GM12865 (cell line): ENCODE data around the gene PNN.
"Not testable (repeated sequence)": the region's sequence is repeated elsewhere in the genome, so short reads cannot be mapped to it uniquely, and the experiment has no call there.

Experiments used
- DNase-seq: peaks from one replicate; pipeline ENCODE4 v3.0.0; 2010; ENCODE audit warnings: low read depth
- H3K4me3 ChIP-seq: 2 replicates; pipeline ENCODE4 v1.5.1; 2011; ENCODE audit warnings: mild to moderate bottlenecking, low read depth, low read length, control low read depth
- TF ChIP-seq, protein P1 (sequence below): IDR thresholded peaks from 2 replicates; pipeline ENCODE4 v1.5.1; 2011; ENCODE audit warnings: low read length, control low read depth, low read depth, inconsistent platforms; ENCODE audit not compliant: insufficient read depth; ENCODE audit errors: missing control alignments

The PNN gene

DNA sequence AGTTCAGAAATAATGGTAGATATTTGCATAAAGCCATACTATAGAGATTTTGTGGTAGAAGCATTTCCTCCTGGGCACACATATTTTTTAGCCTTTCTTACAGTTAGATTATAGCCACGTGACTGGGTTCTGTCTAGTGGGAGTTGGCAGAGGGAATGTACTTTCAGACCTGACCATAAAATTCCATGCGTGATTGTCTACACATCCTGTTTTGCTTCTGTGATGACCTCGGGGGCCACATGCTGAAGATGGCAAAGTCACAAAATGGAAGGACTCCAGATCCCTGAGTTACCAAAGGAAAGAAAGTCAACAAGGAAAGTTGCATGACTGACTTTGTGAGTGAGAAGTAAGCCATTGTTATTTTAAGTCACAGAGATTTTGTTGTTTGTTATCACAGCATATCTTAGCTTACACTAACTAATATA, 44.0 kb downstream of the PNN start:
- DNase-seq: peak; percentile 7

DNA sequence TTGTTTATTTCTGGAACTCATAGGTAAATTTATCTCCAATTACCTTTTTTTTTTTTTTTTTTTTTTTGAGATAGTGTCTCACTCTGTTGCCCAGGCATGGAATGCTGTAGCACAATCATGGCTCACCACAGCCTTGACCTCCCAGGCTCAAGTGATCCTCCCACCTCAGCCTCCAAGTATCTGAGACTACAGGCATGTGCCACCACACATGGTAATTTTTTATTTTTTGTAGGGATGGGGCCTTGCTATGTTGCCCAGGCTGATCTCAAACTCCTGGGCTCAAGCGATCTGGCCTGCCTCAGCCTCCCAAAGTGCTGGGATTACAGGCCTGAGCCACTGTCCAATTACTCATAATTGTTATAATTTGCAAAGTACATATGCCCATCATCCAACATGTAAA, 45.4 kb downstream of the PNN start:
- not testable (repeated sequence) for DNase-seq, H3K4me3 ChIP-seq

More for the DNA sequence above, 44.0 kb downstream of the PNN start:
- no peak overlapping the region for H3K4me3 ChIP-seq
- TF ChIP-seq, protein P1, sequence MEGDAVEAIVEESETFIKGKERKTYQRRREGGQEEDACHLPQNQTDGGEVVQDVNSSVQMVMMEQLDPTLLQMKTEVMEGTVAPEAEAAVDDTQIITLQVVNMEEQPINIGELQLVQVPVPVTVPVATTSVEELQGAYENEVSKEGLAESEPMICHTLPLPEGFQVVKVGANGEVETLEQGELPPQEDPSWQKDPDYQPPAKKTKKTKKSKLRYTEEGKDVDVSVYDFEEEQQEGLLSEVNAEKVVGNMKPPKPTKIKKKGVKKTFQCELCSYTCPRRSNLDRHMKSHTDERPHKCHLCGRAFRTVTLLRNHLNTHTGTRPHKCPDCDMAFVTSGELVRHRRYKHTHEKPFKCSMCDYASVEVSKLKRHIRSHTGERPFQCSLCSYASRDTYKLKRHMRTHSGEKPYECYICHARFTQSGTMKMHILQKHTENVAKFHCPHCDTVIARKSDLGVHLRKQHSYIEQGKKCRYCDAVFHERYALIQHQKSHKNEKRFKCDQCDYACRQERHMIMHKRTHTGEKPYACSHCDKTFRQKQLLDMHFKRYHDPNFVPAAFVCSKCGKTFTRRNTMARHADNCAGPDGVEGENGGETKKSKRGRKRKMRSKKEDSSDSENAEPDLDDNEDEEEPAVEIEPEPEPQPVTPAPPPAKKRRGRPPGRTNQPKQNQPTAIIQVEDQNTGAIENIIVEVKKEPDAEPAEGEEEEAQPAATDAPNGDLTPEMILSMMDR: no peak

DNA sequence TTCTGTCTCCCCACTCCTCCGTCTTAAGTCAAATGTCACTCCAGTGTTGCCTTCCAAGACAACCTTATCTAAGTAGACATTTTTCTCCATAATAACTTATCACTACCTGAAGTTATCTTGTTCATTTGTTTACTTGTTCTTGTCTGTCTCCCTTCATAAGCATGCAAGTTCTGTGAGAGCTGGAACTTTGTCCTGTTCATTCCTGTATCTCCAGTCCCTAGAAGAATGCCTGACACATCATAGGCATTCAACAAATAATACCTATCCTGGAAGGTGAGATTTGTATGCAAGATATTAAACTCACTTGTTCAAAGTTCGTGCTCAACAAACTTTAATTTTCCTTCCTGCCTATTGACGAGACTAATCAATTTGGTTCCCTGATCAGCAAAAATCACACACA, 53.0 kb downstream of the PNN start:
- no peak for DNase-seq
- TF ChIP-seq, protein P1: no peak

DNA sequence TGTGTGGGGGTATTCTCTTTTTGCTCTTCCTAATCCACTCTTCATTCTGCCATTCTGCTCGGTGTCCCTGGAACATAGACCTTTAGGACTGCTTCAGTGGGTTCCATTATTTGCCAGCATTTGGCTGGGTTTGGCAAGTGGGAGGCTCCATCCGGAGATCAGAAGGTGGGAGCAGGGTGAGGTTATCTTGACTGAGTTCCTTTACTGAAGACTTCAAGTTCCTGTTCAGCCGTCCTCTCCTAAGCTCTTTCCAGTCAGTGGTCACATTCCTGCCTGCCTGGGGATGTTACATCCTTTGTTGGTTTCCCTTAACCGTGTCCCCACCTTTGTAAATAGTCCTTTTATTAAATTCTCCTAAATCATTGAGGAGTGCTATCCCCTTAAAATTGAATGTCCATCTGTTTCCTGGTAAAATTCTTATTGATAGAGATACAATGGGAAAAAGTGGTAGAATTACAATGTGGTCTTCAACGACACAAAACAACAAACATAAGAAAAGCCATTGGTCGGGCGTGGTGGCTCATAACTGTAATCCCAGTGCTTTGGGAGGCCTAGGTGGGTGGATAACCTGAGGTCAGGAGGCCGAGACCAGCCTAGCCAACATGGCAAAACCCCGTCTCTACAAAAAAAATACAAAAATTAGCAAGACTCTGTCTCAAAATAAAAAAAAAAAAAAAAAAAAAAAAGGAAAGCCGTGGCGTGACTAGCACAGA, 53.6 kb downstream of the PNN start:
- no peak overlapping the region for H3K4me3 ChIP-seq
- no peak for DNase-seq
- TF ChIP-seq, protein P1: no peak

More for the DNA sequence above, 53.0 kb downstream of the PNN start:
- H3K4me3 ChIP-seq: no peak overlapping the region

DNA sequence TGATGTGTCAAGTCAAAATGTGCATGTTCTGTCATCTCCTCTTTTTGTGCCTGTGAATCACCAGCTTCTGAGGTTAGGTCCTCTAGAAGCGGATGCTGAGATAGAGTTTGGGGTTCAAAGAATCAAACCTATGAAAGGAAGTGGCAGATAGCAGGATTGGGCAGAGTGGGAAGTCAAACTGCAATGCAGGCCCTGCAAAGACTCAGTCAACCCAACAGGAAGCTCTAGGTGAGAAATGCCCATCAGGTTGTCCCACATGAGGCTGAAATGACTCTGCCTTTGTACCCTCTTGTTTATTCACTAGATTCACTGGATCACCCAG, 54.1 kb downstream of the PNN start:
- H3K4me3 ChIP-seq: no peak overlapping the region
- peak; percentile 67 for DNase-seq
- TF ChIP-seq, protein P1: no peak

DNA sequence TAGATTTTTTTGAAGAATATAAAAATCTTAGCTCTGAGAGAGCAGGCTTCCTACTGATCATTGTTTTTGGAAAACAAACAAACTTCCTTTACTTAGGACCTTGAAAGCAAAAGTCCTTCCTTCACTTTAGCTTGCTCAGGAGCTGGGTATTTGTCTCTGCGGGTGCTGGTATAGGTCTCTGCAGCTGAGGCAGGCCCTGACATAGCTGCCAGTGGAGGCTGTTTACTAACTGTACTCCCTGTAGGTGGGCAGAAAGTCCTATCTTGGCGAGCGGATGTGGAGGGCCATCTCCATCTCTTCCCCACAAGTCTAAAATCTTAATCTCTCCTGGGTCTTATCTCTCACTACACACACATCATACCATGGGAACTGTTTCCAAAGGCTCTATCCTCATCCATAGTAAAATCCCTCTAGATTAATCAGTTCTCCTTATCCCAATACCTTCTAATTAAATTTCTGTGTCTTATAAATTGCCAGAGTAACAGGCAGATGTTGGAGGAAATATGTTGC, 54.6 kb downstream of the PNN start:
- no peak overlapping the region for H3K4me3 ChIP-seq
- TF ChIP-seq, protein P1: no peak
- no peak for DNase-seq

DNA sequence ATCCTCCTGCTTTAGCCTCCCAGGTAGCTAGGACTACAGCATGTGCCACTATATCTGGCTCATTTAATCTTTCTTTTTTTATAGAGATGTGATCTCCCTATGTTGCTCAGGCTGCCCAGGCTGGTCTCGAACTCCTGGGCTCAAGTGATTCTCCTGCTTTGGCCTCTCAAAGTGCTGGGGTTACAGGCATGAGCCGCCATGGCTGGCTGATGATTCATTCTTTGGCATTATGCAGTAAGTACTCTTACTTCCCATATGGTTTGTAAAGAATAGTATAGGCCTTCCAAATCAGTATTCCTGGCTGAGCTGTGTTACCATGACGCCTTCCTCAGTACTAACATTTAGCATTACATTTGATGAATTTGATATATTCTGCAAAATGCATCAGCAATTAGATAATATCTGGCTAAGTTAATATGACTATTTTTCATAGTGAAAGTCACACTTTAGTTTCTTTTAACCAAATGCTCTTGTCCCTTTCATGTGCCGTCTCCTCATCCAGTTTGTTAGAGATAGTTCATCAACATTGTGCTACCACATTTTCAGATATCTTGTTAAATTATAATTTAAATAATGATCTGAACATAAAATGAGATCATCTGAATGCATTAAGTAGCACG, 55.5 kb downstream of the PNN start:
- H3K4me3 ChIP-seq: no peak overlapping the region
- TF ChIP-seq, protein P1: no peak
- no peak for DNase-seq
